H9 (cell line): ENCODE measurements around the gene HDAC3. TPM values are rescaled to one million over a fixed set of nuclear protein-coding genes. Genes with fewer than 3 reads are reported as not detected.

ENCODE experiments used
- DNase-seq: peaks from one replicate; pipeline ENCODE4 v3.0.0-alpha.2; 2017
- H2AFZ ChIP-seq: one replicate; pipeline ENCODE4 v1.6.1; 2013; ENCODE audit warnings: mild to moderate bottlenecking, low read length, control low read depth, moderate library complexity
- H2AK5ac ChIP-seq: 2 replicates; pipeline ENCODE4 v1.6.1; 2013; ENCODE audit warnings: low read length, control low read depth, mixed read lengths; ENCODE audit not compliant: insufficient read length
- H2BK120ac ChIP-seq: one replicate; pipeline ENCODE4 v1.6.1; 2013; ENCODE audit warnings: low read depth, mild to moderate bottlenecking, low read length, control low read depth, inconsistent platforms; ENCODE audit not compliant: poor library complexity, severe bottlenecking
- H2BK12ac ChIP-seq: 2 replicates; pipeline ENCODE4 v1.6.1; 2013; ENCODE audit warnings: low read length, control low read depth, mixed read lengths, low read depth; ENCODE audit not compliant: insufficient read length
- H2BK15ac ChIP-seq: 2 replicates; pipeline ENCODE4 v1.6.1; 2013; ENCODE audit warnings: low read depth, low read length, control low read depth
- H2BK20ac ChIP-seq: one replicate; pipeline ENCODE4 v1.6.1; 2013; ENCODE audit warnings: low read depth, mild to moderate bottlenecking, low read length, control low read depth, inconsistent platforms; ENCODE audit not compliant: poor library complexity, severe bottlenecking
- H2BK5ac ChIP-seq: 2 replicates; pipeline ENCODE4 v1.6.1; 2013; ENCODE audit warnings: low read length, control low read depth, mixed read lengths; ENCODE audit not compliant: insufficient read length
- H3K14ac ChIP-seq: 2 replicates; pipeline ENCODE4 v1.6.1; 2013; ENCODE audit warnings: low read length, control low read depth; ENCODE audit not compliant: insufficient read depth
- H3K18ac ChIP-seq: 2 replicates; pipeline ENCODE4 v1.6.1; 2013; ENCODE audit warnings: low read depth, mild to moderate bottlenecking, mixed read lengths, low read length, control low read depth; ENCODE audit not compliant: insufficient read length
- H3K23ac ChIP-seq: 2 replicates; pipeline ENCODE4 v1.6.1; 2013; ENCODE audit warnings: low read length, control low read depth, mixed read lengths, low read depth; ENCODE audit not compliant: insufficient read length
- H3K23me2 ChIP-seq: 2 replicates; pipeline ENCODE4 v1.6.1; 2013; ENCODE audit warnings: low read depth, mild to moderate bottlenecking, mixed read lengths, low read length, control low read depth; ENCODE audit not compliant: insufficient read length, poor library complexity, severe bottlenecking
- H3K27ac ChIP-seq: 2 replicates; pipeline ENCODE4 v1.5.1; 2013; ENCODE audit warnings: low read length, control low read depth, mixed read lengths, low read depth; ENCODE audit not compliant: insufficient read length
- H3K27me3 ChIP-seq: 2 replicates; pipeline ENCODE4 v1.6.1; 2013; ENCODE audit warnings: low read length, control low read depth, inconsistent platforms; ENCODE audit not compliant: insufficient read depth
- H3K4ac ChIP-seq: 2 replicates; pipeline ENCODE4 v1.6.1; 2013; ENCODE audit warnings: low read depth, mild to moderate bottlenecking, control low read depth, inconsistent platforms, low read length, moderate library complexity
- H3K4me1 ChIP-seq: 2 replicates; pipeline ENCODE4 v1.6.1; 2013; ENCODE audit warnings: low read length, control low read depth, inconsistent platforms; ENCODE audit not compliant: insufficient read depth
- H3K4me2 ChIP-seq: 2 replicates; pipeline ENCODE4 v1.6.1; 2013; ENCODE audit warnings: low read length, control low read depth, mixed read lengths; ENCODE audit not compliant: insufficient read length, insufficient read depth
- H3K56ac ChIP-seq: 2 replicates; pipeline ENCODE4 v1.6.1; 2013; ENCODE audit warnings: low read depth, mild to moderate bottlenecking, mixed read lengths, low read length, control low read depth; ENCODE audit not compliant: insufficient read length
- H3K79me1 ChIP-seq: 2 replicates; pipeline ENCODE4 v1.6.1; 2013; ENCODE audit warnings: low read depth, mild to moderate bottlenecking, moderate library complexity, low read length, control low read depth, inconsistent platforms; ENCODE audit not compliant: insufficient read depth, poor library complexity, severe bottlenecking
- H3K79me2 ChIP-seq: 2 replicates; pipeline ENCODE4 v1.6.1; 2013; ENCODE audit warnings: low read length, control low read depth, inconsistent platforms; ENCODE audit not compliant: insufficient read depth
- H3K9ac ChIP-seq: 2 replicates; pipeline ENCODE4 v1.6.1; 2013; ENCODE audit warnings: low read length, control low read depth, mixed read lengths; ENCODE audit not compliant: insufficient read length; ENCODE audit errors: extremely low read depth
- H3K9me3 ChIP-seq: one replicate; pipeline ENCODE4 v1.6.1; 2013; ENCODE audit warnings: low read depth, low read length, inconsistent platforms; ENCODE audit not compliant: control insufficient read depth
- H3T11ph ChIP-seq: one replicate; pipeline ENCODE4 v1.6.1; 2013; ENCODE audit warnings: mild to moderate bottlenecking, low read length, control low read depth, inconsistent platforms
- H4K20me1 ChIP-seq: one replicate; pipeline ENCODE4 v1.6.1; 2013; ENCODE audit not compliant: control insufficient read depth, insufficient read length, insufficient read depth
- H4K5ac ChIP-seq: 2 replicates; pipeline ENCODE4 v1.6.1; 2013; ENCODE audit warnings: low read depth, mild to moderate bottlenecking, mixed read lengths, low read length, control low read depth; ENCODE audit not compliant: insufficient read length
- H4K8ac ChIP-seq: replicated peaks from 2 replicates; pipeline ENCODE4 v1.6.1; 2013; ENCODE audit warnings: low read length, control low read depth, mixed read lengths, low read depth; ENCODE audit not compliant: insufficient read length
- H4K91ac ChIP-seq: 2 replicates; pipeline ENCODE4 v1.6.1; 2013; ENCODE audit warnings: low read depth, mild to moderate bottlenecking, moderate library complexity, mixed read lengths, low read length, control low read depth; ENCODE audit not compliant: insufficient read length
- H3K27ac Mint-ChIP-seq, 3 experiments: 2 replicates in 2 of 3; 3 replicates in 1 of 3; pipeline ENCODE4 v1.8.0; 2020 to 2021; ENCODE audit warnings: mixed read lengths in 3 of 3, mild to moderate bottlenecking in 1 of 3, moderate library complexity in 1 of 3
- H3K27me3 Mint-ChIP-seq: 2 replicates; pipeline ENCODE4 v1.8.0; 2021; ENCODE audit warnings: low read depth, mild to moderate bottlenecking, moderate library complexity, mixed read lengths
- H3K36me3 Mint-ChIP-seq, 3 experiments: 2 replicates in 2 of 3; 3 replicates in 1 of 3; pipeline ENCODE4 v1.8.0; 2020 to 2021; ENCODE audit warnings: low read depth in 3 of 3, mixed read lengths in 3 of 3; ENCODE audit not compliant: insufficient read depth in 1 of 3
- H3K4me1 Mint-ChIP-seq, 2 experiments: 2 replicates each; pipeline ENCODE4 v1.8.0; 2020; ENCODE audit warnings: mixed read lengths in 2 of 2
- H3K4me3 Mint-ChIP-seq, 2 experiments: 2 replicates in 1 of 2; 3 replicates in 1 of 2; pipeline ENCODE4 v1.8.0; 2020 to 2021; ENCODE audit warnings: mild to moderate bottlenecking in 2 of 2, mixed read lengths in 2 of 2, moderate library complexity in 1 of 2
- H3K9me3 Mint-ChIP-seq, 2 experiments: 2 replicates in 1 of 2; 3 replicates in 1 of 2; pipeline ENCODE4 v1.8.0; 2020; ENCODE audit warnings: mild to moderate bottlenecking in 2 of 2, mixed read lengths in 2 of 2, moderate library complexity in 1 of 2
- WGBS: extraction: QIAGEN DNeasy Blood & Tissue Kit; methylation state at CpG from one replicate; pipeline ENCODE4 v1.1.7; 2013; ENCODE audit warnings: missing lambda C conversion rate, low lambda C conversion rate, mixed read lengths; ENCODE audit not compliant: insufficient read length; ENCODE audit errors: extremely low coverage; 5-methylcytosine and 5-hydroxymethylcytosine counted together
- total RNA-seq: library from RNA; stranded (reverse); gene quantifications from 2 replicates; pipeline ENCODE4 v1.2.1, GENCODE V29; 2021
- TF ChIP-seq, protein P1 (sequence below): fragments of 200-600 bp; sonication (generic); conservative IDR thresholded peaks from 3 replicates; pipeline ENCODE4 v1.8.0; 2021; ENCODE audit warnings: antibody characterized with exemption, mild to moderate bottlenecking

The HDAC3 gene
- total RNA-seq, 1 experiment from 2014 or later = 98.3 TPM

DNA sequence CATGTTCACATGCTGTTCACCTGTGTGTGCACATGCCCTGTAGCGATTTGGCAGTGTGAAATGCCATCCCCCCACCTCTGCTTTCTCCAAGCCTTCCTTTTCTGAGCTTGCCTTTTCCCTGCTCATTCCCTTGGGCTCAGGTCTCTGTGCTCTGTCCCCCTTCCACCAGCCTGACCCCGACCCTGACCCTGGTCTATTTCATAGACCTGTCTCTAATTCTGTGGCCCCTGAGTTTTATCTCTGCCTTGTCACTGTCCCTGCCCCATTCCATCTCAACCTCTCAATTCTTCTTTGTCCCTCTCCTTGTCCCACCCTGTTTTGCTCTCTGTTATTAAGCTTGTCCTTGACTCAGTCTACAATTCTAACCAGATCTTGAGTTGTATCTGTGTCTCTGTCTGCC is 44.6 kb upstream of the HDAC3 start:
- Histone ChIP-seq H3K18ac (no peak overlapping the region), H4K91ac (no peak overlapping the region), H3K27me3 (no peaks in the 10 kb centered on the region), H2BK120ac (no peak overlapping the region), H3K79me1 (no peaks in the 10 kb centered on the region), H3K56ac (no peak overlapping the region), H2BK12ac (no peak overlapping the region), H4K5ac (no peak overlapping the region), H2BK15ac (no peak overlapping the region), H3K4me1 (peaks cover 4% of the 10 kb centered on the region; the same call in 1 of the 2 replicates), H4K20me1 (no peaks in the 10 kb centered on the region), H3K4me2 (peak overlapping the region; percentile 62), H3K9me3 (no peaks in the 10 kb centered on the region), H3K23ac (no peak overlapping the region), H3K79me2 (no peaks in the 10 kb centered on the region), H3K9ac (peak overlapping the region; percentile 57), H3K27ac (peak overlapping the region; percentile 7), H2AFZ (no peak overlapping the region), H2AK5ac (no peak overlapping the region), H3K4ac (no peak overlapping the region), H2BK20ac (no peak overlapping the region), H3K23me2 (peaks cover 13% of the 10 kb centered on the region), H2BK5ac (no peak overlapping the region), H3T11ph (no peak overlapping the region), H3K14ac (peak overlapping the region; percentile 59; the same call in 1 of the 2 replicates), H4K8ac (no peak overlapping the region)
- no peak for DNase-seq
- WGBS = no CpG with 5 or more reads among the region's 2 CpGs
- Mint-ChIP-seq H3K9me3 (peaks cover 0 to 4% of the 10 kb centered on the region in 2 experiments; a peak in 1 of 5 replicates), H3K27me3 (no peaks in the 10 kb centered on the region; the same call in 1 of the 2 replicates), H3K4me3 (peak overlapping the region; percentile 76 to 83), H3K4me1 (peaks cover 36 to 39% of the 10 kb centered on the region in 2 experiments), H3K27ac (peak overlapping the region; percentile 68 to 96 (median 93)), H3K36me3 (peaks cover 20 to 22% (median 22%) of the 10 kb centered on the region in 3 experiments)
- TF ChIP-seq, protein P1, sequence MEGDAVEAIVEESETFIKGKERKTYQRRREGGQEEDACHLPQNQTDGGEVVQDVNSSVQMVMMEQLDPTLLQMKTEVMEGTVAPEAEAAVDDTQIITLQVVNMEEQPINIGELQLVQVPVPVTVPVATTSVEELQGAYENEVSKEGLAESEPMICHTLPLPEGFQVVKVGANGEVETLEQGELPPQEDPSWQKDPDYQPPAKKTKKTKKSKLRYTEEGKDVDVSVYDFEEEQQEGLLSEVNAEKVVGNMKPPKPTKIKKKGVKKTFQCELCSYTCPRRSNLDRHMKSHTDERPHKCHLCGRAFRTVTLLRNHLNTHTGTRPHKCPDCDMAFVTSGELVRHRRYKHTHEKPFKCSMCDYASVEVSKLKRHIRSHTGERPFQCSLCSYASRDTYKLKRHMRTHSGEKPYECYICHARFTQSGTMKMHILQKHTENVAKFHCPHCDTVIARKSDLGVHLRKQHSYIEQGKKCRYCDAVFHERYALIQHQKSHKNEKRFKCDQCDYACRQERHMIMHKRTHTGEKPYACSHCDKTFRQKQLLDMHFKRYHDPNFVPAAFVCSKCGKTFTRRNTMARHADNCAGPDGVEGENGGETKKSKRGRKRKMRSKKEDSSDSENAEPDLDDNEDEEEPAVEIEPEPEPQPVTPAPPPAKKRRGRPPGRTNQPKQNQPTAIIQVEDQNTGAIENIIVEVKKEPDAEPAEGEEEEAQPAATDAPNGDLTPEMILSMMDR = no peak
